Measurements from ENCODE around the gene ZMYND19.

ZMYND19 gene

GRCh38 chr9:137581361-137582285 lies 8.7 kb downstream of the ZMYND19 start:
- H3K36me3 ChIP-seq (ENCODE audit: control insufficient read depth, insufficient read depth, low read length, severe bottlenecking) = peaks cover 42% of the 10 kb centered on the region
- peaks cover 17% of the 10 kb centered on the region for H3K4me1 ChIP-seq (ENCODE audit: control insufficient read depth, insufficient read depth, low read length)
- H3K27me3 ChIP-seq (replicated peaks; ENCODE audit: control insufficient read depth, insufficient read depth, low read length) = no peaks in the 10 kb centered on the region
- H3K9ac ChIP-seq (ENCODE audit: low read length) = no peak overlapping the region
- no peak overlapping the region for H3K4me3 ChIP-seq (ENCODE audit: low read length)
- no peaks in the 10 kb centered on the region for H3K9me3 ChIP-seq (ENCODE audit: control insufficient read depth, low read length)
- DNase-seq (ENCODE audit: low read depth) = no peak

DNA sequence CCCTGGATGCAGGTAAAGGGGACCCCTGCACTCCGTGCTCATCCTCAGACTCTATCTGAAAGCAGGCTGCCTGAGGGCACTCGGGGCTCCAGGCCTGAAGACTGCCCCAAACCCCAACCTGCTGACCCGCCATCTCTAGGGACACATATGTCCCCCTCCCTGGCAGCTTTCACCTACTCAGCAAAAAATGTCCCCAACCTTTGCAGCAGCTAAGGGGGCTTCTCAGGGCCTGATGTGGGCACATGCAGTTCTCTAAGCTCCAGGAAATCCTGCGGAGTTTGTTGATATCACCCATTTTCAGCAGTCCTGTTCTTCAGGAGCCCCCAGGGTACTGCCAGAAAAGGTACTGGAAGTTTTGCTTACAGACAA lies 9.4 kb downstream of the ZMYND19 start:
- Histone ChIP-seq H3K4me1 (ENCODE audit: control insufficient read depth, insufficient read depth, low read length) (peaks cover 17% of the 10 kb centered on the region), H3K4me3 (ENCODE audit: low read length) (no peak overlapping the region), H3K9me3 (ENCODE audit: control insufficient read depth, low read length) (no peaks in the 10 kb centered on the region), H3K27me3 (replicated peaks; ENCODE audit: control insufficient read depth, insufficient read depth, low read length) (no peaks in the 10 kb centered on the region), H3K9ac (ENCODE audit: low read length) (no peak overlapping the region), H3K36me3 (ENCODE audit: control insufficient read depth, insufficient read depth, low read length, severe bottlenecking) (peaks cover 38% of the 10 kb centered on the region)
- DNase-seq (ENCODE audit: low read depth) = no peak

DNA sequence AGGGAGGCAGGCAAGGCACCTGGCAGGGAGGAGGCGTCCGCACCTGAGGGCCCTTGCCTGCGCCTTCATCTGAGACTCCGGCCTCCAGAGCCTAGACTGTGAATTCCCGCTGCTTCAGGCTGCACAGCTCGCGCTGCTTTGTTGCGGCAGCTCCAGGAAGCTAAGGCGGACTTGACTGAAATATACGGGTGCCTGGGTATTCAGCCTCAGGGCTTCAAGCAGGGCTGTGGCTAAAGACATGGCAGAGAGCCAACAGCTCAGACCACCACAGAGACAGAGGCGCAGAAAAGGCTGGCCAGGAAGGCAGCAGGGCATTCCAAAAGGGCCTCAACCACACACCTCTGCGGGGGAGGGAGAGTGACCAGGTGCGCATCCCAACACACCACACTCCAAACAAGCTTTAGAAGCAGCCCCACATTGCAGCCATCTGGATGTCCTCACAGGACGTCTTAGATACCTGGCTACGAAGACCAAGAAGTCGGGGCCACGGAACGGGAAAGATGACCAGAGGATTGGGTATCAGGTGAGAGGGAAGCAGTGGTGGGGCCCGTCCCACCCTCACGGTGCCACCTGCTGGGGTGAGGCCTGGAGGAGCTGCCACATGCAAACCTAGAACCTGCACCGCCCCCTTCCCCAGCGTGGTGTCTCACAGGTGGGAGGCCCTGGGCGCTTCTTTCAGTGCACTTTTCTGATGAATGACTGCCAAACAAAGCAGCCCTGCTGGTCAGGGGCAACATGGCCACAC lies 9.9 kb downstream of the ZMYND19 start:
- H3K36me3 ChIP-seq (ENCODE audit: control insufficient read depth, insufficient read depth, low read length, severe bottlenecking) = peaks cover 37% of the 10 kb centered on the region
- H3K9me3 ChIP-seq (ENCODE audit: control insufficient read depth, low read length) = no peaks in the 10 kb centered on the region
- H3K27me3 ChIP-seq (replicated peaks; ENCODE audit: control insufficient read depth, insufficient read depth, low read length) = no peaks in the 10 kb centered on the region
- DNase-seq (ENCODE audit: low read depth) = no peak
- no peak overlapping the region for H3K9ac ChIP-seq (ENCODE audit: low read length)
- peaks cover 17% of the 10 kb centered on the region for H3K4me1 ChIP-seq (ENCODE audit: control insufficient read depth, insufficient read depth, low read length)
- no peak overlapping the region for H3K4me3 ChIP-seq (ENCODE audit: low read length)

DNA sequence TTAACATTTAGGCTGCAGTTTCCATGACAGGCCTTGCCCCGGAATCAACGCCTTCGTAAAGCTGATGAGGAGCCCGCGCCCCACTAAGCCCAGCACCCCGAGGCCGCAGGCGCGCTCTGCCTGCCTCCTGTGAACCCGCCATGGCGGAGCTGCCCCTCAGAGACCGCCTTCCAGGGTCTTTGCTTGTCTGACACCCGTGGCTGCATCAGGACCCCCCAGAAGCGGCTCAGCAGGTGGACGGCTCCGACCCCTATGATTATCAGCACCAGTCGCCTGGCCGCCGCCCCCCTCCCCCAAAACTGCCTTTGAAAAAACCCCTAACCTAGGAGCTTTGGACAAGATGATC lies 11.1 kb downstream of the ZMYND19 start:
- Histone ChIP-seq H3K27me3 (replicated peaks; ENCODE audit: control insufficient read depth, insufficient read depth, low read length) (no peaks in the 10 kb centered on the region), H3K4me3 (ENCODE audit: low read length) (peak overlapping the region; percentile 88), H3K36me3 (ENCODE audit: control insufficient read depth, insufficient read depth, low read length, severe bottlenecking) (peaks cover 44% of the 10 kb centered on the region), H3K4me1 (ENCODE audit: control insufficient read depth, insufficient read depth, low read length) (peaks cover 17% of the 10 kb centered on the region), H3K9me3 (ENCODE audit: control insufficient read depth, low read length) (no peaks in the 10 kb centered on the region), H3K9ac (ENCODE audit: low read length) (peak overlapping the region; percentile 92)
- DNase-seq (ENCODE audit: low read depth) = no peak

DNA sequence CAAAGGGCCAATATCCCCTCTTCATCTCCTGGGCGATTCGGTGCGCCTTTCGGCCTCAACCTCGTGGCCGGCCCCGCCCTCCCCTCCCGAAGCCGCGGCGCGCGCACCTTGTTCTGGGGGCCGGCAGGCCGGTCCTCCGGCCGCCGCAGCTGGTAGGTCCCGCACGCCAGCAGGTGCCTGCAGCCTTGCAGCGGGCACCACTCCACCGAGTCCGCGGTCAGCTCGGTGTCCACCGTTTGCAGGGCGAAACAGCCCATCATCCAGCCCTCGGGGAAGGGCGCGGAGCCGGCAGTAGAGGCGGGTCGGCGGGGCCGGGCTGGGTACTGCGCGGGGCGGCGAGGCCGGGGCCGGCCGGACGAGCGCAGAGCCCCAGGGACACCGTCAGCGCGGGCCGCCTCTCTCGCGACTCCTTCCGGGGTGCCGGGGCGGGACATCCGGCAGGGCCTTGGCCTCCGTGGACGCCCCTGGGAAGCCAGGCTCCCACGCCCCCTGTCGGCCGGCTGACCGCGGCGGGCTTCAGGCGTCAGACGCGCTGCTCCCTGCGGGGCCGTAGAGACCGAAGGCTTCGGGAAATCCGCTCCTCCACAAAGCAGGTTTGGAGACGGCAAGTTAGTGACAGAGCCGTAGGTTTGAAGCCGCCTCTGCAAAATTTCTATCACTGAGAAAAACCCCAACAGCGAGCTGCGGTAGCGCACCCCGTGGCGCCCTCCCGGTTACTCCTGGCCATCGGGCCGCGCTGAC lies 11.6 kb downstream of the ZMYND19 start, which contains the start of gene DPH7:
Gene DPH7 (minus strand): TSS at position 408 of the 741 bp plus-strand sequence. CDS start 148 bp downstream, at position 260.
- peak within 1 kb of the TSS; percentile 92 for H3K9ac ChIP-seq (ENCODE audit: low read length)
- H3K4me3 ChIP-seq (ENCODE audit: low read length) = peak within 1 kb of the TSS; percentile 88
- no peaks in the 10 kb centered on the region for H3K27me3 ChIP-seq (replicated peaks; ENCODE audit: control insufficient read depth, insufficient read depth, low read length)
- H3K4me1 ChIP-seq (ENCODE audit: control insufficient read depth, insufficient read depth, low read length) = peaks cover 17% of the 10 kb centered on the region
- no peaks in the 10 kb centered on the region for H3K9me3 ChIP-seq (ENCODE audit: control insufficient read depth, low read length)
- DNase-seq (ENCODE audit: low read depth) = peak; percentile 98
- H3K36me3 ChIP-seq (ENCODE audit: control insufficient read depth, insufficient read depth, low read length, severe bottlenecking) = peaks cover 48% of the 10 kb centered on the region

DNA sequence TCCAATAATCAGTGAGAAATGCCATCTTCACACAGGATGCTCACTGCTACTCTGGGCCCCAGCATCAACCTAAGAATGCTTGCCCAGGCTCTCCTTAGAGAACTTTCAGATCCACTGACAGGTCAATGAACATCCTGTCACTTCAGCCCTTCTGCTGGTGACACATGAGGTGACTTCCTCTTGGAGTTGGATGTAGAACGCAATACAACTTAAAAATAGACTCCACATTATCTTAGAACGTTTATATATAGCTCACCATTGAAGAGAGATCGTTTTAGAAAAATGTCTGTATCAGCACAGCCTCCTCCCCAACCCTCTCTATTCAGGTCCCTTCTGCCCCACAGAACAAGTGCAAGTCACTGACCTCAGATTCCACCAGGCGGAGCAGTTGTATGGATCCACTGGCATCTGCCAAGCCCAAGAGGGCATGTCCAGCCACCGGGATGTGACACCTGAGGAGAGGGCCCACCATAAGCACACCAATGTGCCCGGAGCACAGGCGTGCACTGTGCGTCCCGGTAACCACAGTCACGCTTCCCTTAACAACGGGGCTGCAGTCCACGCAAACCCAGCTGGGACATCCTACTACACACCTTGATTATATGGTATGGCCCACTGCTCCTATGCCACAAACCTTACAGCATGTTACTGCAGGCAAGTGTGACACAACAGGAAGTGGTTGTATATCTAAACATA lies 14.4 kb downstream of the ZMYND19 start:
- DNase-seq (ENCODE audit: low read depth) = no peak
- Histone ChIP-seq H3K9me3 (ENCODE audit: control insufficient read depth, low read length) (no peaks in the 10 kb centered on the region), H3K36me3 (ENCODE audit: control insufficient read depth, insufficient read depth, low read length, severe bottlenecking) (peaks cover 34% of the 10 kb centered on the region), H3K4me3 (ENCODE audit: low read length) (no peak overlapping the region), H3K4me1 (ENCODE audit: control insufficient read depth, insufficient read depth, low read length) (peaks cover 17% of the 10 kb centered on the region), H3K9ac (ENCODE audit: low read length) (peak overlapping the region; percentile 5), H3K27me3 (replicated peaks; ENCODE audit: control insufficient read depth, insufficient read depth, low read length) (no peaks in the 10 kb centered on the region)

DNA sequence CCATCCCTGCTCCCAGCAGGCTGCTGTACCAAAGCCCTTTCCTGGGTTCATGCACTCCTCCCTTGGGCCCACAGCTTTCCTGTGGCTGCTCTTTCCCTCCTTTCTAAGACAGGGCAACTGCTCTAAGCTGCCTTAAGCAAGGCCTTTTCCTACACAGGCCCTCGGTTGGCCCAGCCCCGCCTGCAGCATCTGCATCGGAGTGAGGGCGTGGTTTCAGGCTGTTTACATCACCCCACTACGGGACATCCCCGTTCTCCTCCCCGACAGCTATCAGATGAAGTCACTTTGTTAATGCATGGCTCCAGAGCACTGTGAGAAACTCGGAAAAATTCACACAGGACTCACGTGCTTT lies 15.0 kb downstream of the ZMYND19 start:
- Histone ChIP-seq H3K4me1 (ENCODE audit: control insufficient read depth, insufficient read depth, low read length) (peaks cover 17% of the 10 kb centered on the region), H3K36me3 (ENCODE audit: control insufficient read depth, insufficient read depth, low read length, severe bottlenecking) (peaks cover 34% of the 10 kb centered on the region)

GRCh38 chr9:137574192-137574591 lies 16.1 kb downstream of the ZMYND19 start:
- DNase-seq (ENCODE audit: low read depth) = no peak
- no peaks in the 10 kb centered on the region for H3K9me3 ChIP-seq (ENCODE audit: control insufficient read depth, low read length)
- no peaks in the 10 kb centered on the region for H3K27me3 ChIP-seq (replicated peaks; ENCODE audit: control insufficient read depth, insufficient read depth, low read length)
- H3K36me3 ChIP-seq (ENCODE audit: control insufficient read depth, insufficient read depth, low read length, severe bottlenecking) = peaks cover 34% of the 10 kb centered on the region
- no peak overlapping the region for H3K9ac ChIP-seq (ENCODE audit: low read length)
- H3K4me1 ChIP-seq (ENCODE audit: control insufficient read depth, insufficient read depth, low read length) = peaks cover 14% of the 10 kb centered on the region
- H3K4me3 ChIP-seq (ENCODE audit: low read length) = no peak overlapping the region

More for the DNA sequence above, 15.0 kb downstream of the ZMYND19 start:
- Histone ChIP-seq H3K9me3 (ENCODE audit: control insufficient read depth, low read length) (no peaks in the 10 kb centered on the region), H3K27me3 (replicated peaks; ENCODE audit: control insufficient read depth, insufficient read depth, low read length) (no peaks in the 10 kb centered on the region), H3K9ac (ENCODE audit: low read length) (peak overlapping the region; percentile 5), H3K4me3 (ENCODE audit: low read length) (no peak overlapping the region)
- DNase-seq (ENCODE audit: low read depth) = no peak

DNA sequence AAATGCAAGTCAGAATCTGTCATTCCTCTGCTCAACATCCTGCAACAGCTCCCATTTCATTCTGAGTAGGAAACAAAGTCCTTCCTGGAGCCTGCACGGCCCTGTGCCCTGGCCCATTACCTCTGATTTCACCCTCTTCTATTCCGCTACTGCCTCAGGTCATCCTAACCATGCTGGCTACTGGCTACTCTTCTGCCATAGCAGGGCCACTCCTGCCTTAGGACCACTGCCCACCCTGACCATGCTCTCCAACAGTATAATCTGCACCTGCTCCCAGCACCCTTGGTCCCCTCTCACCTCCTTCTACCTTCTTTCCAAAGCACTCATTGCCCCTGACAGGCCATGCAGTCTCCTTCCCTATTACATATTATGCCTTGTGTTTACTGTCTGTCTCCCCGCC lies 19.7 kb downstream of the ZMYND19 start:
- DNase-seq (ENCODE audit: low read depth) = no peak
- Histone ChIP-seq H3K9me3 (ENCODE audit: control insufficient read depth, low read length) (no peaks in the 10 kb centered on the region), H3K9ac (ENCODE audit: low read length) (no peak overlapping the region), H3K36me3 (ENCODE audit: control insufficient read depth, insufficient read depth, low read length, severe bottlenecking) (peaks cover 29% of the 10 kb centered on the region), H3K27me3 (replicated peaks; ENCODE audit: control insufficient read depth, insufficient read depth, low read length) (no peaks in the 10 kb centered on the region), H3K4me1 (ENCODE audit: control insufficient read depth, insufficient read depth, low read length) (no peaks in the 10 kb centered on the region), H3K4me3 (ENCODE audit: low read length) (no peak overlapping the region)

DNA sequence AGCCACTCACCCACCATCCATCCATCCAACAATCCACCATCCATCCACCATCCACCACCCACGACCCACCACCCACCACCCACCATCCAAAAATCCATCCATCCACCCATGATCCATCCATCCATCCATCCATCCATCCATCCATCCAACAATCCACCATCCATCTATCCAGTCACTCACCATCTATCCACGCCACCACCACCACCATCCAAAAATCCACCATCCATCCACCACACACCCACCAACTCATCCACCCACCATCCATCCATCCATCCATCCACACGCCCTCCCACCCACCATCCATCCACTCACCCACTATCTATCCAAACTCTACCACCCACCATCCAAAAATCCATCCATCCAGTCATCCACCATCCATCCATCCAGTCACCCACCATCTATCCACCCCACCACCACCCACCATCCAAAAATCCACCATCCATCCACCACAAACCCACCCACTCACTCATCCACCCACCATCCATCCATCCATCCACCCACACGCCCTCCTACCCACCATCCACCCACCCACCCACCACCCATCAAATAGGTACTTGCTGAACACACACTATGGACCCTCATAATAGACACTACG lies 20.6 kb downstream of the ZMYND19 start:
- Histone ChIP-seq H3K4me1 (ENCODE audit: control insufficient read depth, insufficient read depth, low read length) (no peaks in the 10 kb centered on the region), H3K4me3 (ENCODE audit: low read length) (no peak overlapping the region), H3K9me3 (ENCODE audit: control insufficient read depth, low read length) (no peaks in the 10 kb centered on the region), H3K9ac (ENCODE audit: low read length) (no peak overlapping the region), H3K27me3 (replicated peaks; ENCODE audit: control insufficient read depth, insufficient read depth, low read length) (no peaks in the 10 kb centered on the region), H3K36me3 (ENCODE audit: control insufficient read depth, insufficient read depth, low read length, severe bottlenecking) (peaks cover 24% of the 10 kb centered on the region)
- no peak for DNase-seq (ENCODE audit: low read depth)

Measured in adipocyte (in vitro differentiated cells).